NCI-H1436 (cell line): ENCODE results near the gene KCNC3.
A peak's percentile ranks its signal among the peaks of the same experiment; 100 is the strongest.

Experiments used
- DNase-seq: peaks from one replicate; lab custom pipeline; 2025; lab: John Stamatoyannopoulos, UW

KCNC3 gene

GRCh38 chr19:50329146-50329925, at the start of gene KCNC3:
Gene KCNC3, minus strand, starts transcription at chr19:50329377. Its CDS starts 295 bp downstream, at chr19:50329082.
- DNase-seq: peak; percentile 100

GRCh38 chr19:50378863-50379236, 49.7 kb upstream of the KCNC3 start:
- no peak for DNase-seq

- no peak for DNase-seq
These were observed 49.1 kb upstream of the KCNC3 start for GRCh38 chr19:50378169-50378862.

- no peak for DNase-seq
These were observed 48.3 kb upstream of the KCNC3 start for GRCh38 chr19:50377517-50377916.

GRCh38 chr19:50377051-50377461, 47.9 kb upstream of the KCNC3 start:
- DNase-seq: no peak

GRCh38 chr19:50376166-50377050, 47.2 kb upstream of the KCNC3 start, which contains the start of gene NR1H2:
Gene NR1H2, plus strand, starts transcription at chr19:50376457. Its CDS starts 1,149 bp downstream, at chr19:50377606.
- DNase-seq: peak; percentile 99

GRCh38 chr19:50371914-50372475, 42.8 kb upstream of the KCNC3 start:
- no peak for DNase-seq

- peak; percentile 59 for DNase-seq
These were observed 39.7 kb upstream of the KCNC3 start for GRCh38 chr19:50368649-50369570.

GRCh38 chr19:50365434-50366306, 36.5 kb upstream of the KCNC3 start, which contains the start of gene NAPSA:
Gene NAPSA, minus strand, starts transcription at chr19:50365639. Its CDS starts 18 bp downstream, at chr19:50365621.
- no peak for DNase-seq

- no peak for DNase-seq
These were observed 33.7 kb upstream of the KCNC3 start for GRCh38 chr19:50362656-50363424.

GRCh38 chr19:50362030-50362412, 32.8 kb upstream of the KCNC3 start:
- DNase-seq: no peak

GRCh38 chr19:50361290-50362029, 32.3 kb upstream of the KCNC3 start:
- DNase-seq: no peak

GRCh38 chr19:50359328-50359818, 30.2 kb upstream of the KCNC3 start:
- no peak for DNase-seq

GRCh38 chr19:50358483-50359327, 29.5 kb upstream of the KCNC3 start:
- peak; percentile 67 for DNase-seq

GRCh38 chr19:50357178-50358100, 28.3 kb upstream of the KCNC3 start:
- peak; percentile 76 for DNase-seq

- no peak for DNase-seq
These were observed 27.6 kb upstream of the KCNC3 start for GRCh38 chr19:50356691-50357177.
